ENCODE data around the gene MYO15B.
A peak's percentile ranks its signal among the peaks of the same experiment; 100 is the strongest.

MYO15B gene

GRCh38 chr17:75633486-75634375, 46.1 kb downstream of the MYO15B start:
- in situ Hi-C loops (cut with MboI; ENCODE audit: low sequenced_read_pairs, unreplicated experiment) = no loop called here
- peak; percentile 53 for TF ChIP-seq CTCF (IDR thresholded peaks at IDR 0.05; ENCODE audit: borderline replicate concordance, control extremely low read depth, extremely low read depth, insufficient read depth, missing control alignments)
- peak; percentile 89 for DNase-seq (ENCODE audit: low spot score)

- DNase-seq (ENCODE audit: low spot score) = no peak
- TF ChIP-seq CTCF (IDR thresholded peaks at IDR 0.05; ENCODE audit: borderline replicate concordance, control extremely low read depth, extremely low read depth, insufficient read depth, missing control alignments) = no peak
- in situ Hi-C loops (cut with MboI; ENCODE audit: low sequenced_read_pairs, unreplicated experiment) = no loop called here
These were observed 46.8 kb downstream of the MYO15B start for GRCh38 chr17:75634376-75634740.

GRCh38 chr17:75634754-75635609, 47.4 kb downstream of the MYO15B start:
- in situ Hi-C loops (cut with MboI; ENCODE audit: low sequenced_read_pairs, unreplicated experiment) = no loop called here
- DNase-seq (ENCODE audit: low spot score) = no peak
- TF ChIP-seq CTCF (IDR thresholded peaks at IDR 0.05; ENCODE audit: borderline replicate concordance, control extremely low read depth, extremely low read depth, insufficient read depth, missing control alignments) = no peak

GRCh38 chr17:75635610-75636202, 48.1 kb downstream of the MYO15B start:
- DNase-seq (ENCODE audit: low spot score) = no peak
- no peak for TF ChIP-seq CTCF (IDR thresholded peaks at IDR 0.05; ENCODE audit: borderline replicate concordance, control extremely low read depth, extremely low read depth, insufficient read depth, missing control alignments)
- in situ Hi-C loops (cut with MboI; ENCODE audit: low sequenced_read_pairs, unreplicated experiment) = no loop called here

GRCh38 chr17:75636381-75637142, 49.0 kb downstream of the MYO15B start:
- DNase-seq (ENCODE audit: low spot score) = no peak
- no peak for TF ChIP-seq CTCF (IDR thresholded peaks at IDR 0.05; ENCODE audit: borderline replicate concordance, control extremely low read depth, extremely low read depth, insufficient read depth, missing control alignments)
- in situ Hi-C loops (cut with MboI; ENCODE audit: low sequenced_read_pairs, unreplicated experiment) = no loop called here

GRCh38 chr17:75637143-75637538, 49.5 kb downstream of the MYO15B start:
- in situ Hi-C loops (cut with MboI; ENCODE audit: low sequenced_read_pairs, unreplicated experiment) = no loop called here
- no peak for TF ChIP-seq CTCF (IDR thresholded peaks at IDR 0.05; ENCODE audit: borderline replicate concordance, control extremely low read depth, extremely low read depth, insufficient read depth, missing control alignments)
- no peak for DNase-seq (ENCODE audit: low spot score)
